ENCODE results near the gene HSF2.

HSF2 gene

GRCh38 chr6:122365775-122366403 lies 33.6 kb upstream of the HSF2 start:
- TF ChIP-seq CTCF (IDR thresholded peaks at IDR 0.05; ENCODE audit: low read depth, low read length, missing control alignments), result no peak
- H3K4me3 ChIP-seq (ENCODE audit: low read depth, low read length), result no peak overlapping the region
- H3K27ac ChIP-seq, result no peak overlapping the region
- H3K27me3 ChIP-seq (replicated peaks), result no peaks in the 10 kb centered on the region
- H3K36me3 ChIP-seq (replicated peaks), result no peaks in the 10 kb centered on the region
- in situ Hi-C loops (cut with HindIII; ENCODE audit: low pct_ligation_motif_present, low sequenced_read_pairs), result no loop called here
- DNase-seq, result no peak

GRCh38 chr6:122367171-122367570 lies 32.3 kb upstream of the HSF2 start:
- Histone ChIP-seq H3K27ac (no peak overlapping the region), H3K27me3 (replicated peaks) (no peaks in the 10 kb centered on the region), H3K36me3 (replicated peaks) (no peaks in the 10 kb centered on the region), H3K4me3 (ENCODE audit: low read depth, low read length) (no peak overlapping the region)
- in situ Hi-C loops (cut with HindIII; ENCODE audit: low pct_ligation_motif_present, low sequenced_read_pairs), result no loop called here
- TF ChIP-seq CTCF (IDR thresholded peaks at IDR 0.05; ENCODE audit: low read depth, low read length, missing control alignments), result no peak
- DNase-seq, result no peak

- Histone ChIP-seq H3K36me3 (replicated peaks) (no peaks in the 10 kb centered on the region), H3K27me3 (replicated peaks) (no peaks in the 10 kb centered on the region), H3K27ac (no peak overlapping the region), H3K4me3 (ENCODE audit: low read depth, low read length) (no peak overlapping the region)
- no peak for TF ChIP-seq CTCF (IDR thresholded peaks at IDR 0.05; ENCODE audit: low read depth, low read length, missing control alignments)
- in situ Hi-C loops (cut with HindIII; ENCODE audit: low pct_ligation_motif_present, low sequenced_read_pairs), result no loop called here
- DNase-seq, result no peak
These were observed 29.9 kb upstream of the HSF2 start for GRCh38 chr6:122369536-122369935.

GRCh38 chr6:122372647-122373046 lies 26.8 kb upstream of the HSF2 start:
- in situ Hi-C loops (cut with HindIII; ENCODE audit: low pct_ligation_motif_present, low sequenced_read_pairs), result no loop called here
- no peak overlapping the region for H3K4me3 ChIP-seq (ENCODE audit: low read depth, low read length)
- TF ChIP-seq CTCF (IDR thresholded peaks at IDR 0.05; ENCODE audit: low read depth, low read length, missing control alignments), result peak; percentile 19
- H3K36me3 ChIP-seq (replicated peaks), result no peaks in the 10 kb centered on the region
- H3K27ac ChIP-seq, result no peak overlapping the region
- no peak for DNase-seq
- H3K27me3 ChIP-seq (replicated peaks), result no peaks in the 10 kb centered on the region

- in situ Hi-C loops (cut with HindIII; ENCODE audit: low pct_ligation_motif_present, low sequenced_read_pairs), result no loop called here
- TF ChIP-seq CTCF (IDR thresholded peaks at IDR 0.05; ENCODE audit: low read depth, low read length, missing control alignments), result no peak
- H3K4me3 ChIP-seq (ENCODE audit: low read depth, low read length), result no peak overlapping the region
- no peak overlapping the region for H3K27ac ChIP-seq
- no peak for DNase-seq
- no peaks in the 10 kb centered on the region for H3K36me3 ChIP-seq (replicated peaks)
- no peaks in the 10 kb centered on the region for H3K27me3 ChIP-seq (replicated peaks)
These were observed 25.1 kb upstream of the HSF2 start for GRCh38 chr6:122374307-122374706.

- Histone ChIP-seq H3K27ac (no peak overlapping the region), H3K4me3 (ENCODE audit: low read depth, low read length) (no peak overlapping the region), H3K27me3 (replicated peaks) (no peaks in the 10 kb centered on the region), H3K36me3 (replicated peaks) (no peaks in the 10 kb centered on the region)
- in situ Hi-C loops (cut with HindIII; ENCODE audit: low pct_ligation_motif_present, low sequenced_read_pairs), result no loop called here
- no peak for TF ChIP-seq CTCF (IDR thresholded peaks at IDR 0.05; ENCODE audit: low read depth, low read length, missing control alignments)
- DNase-seq, result no peak
These were observed 23.2 kb upstream of the HSF2 start for GRCh38 chr6:122376246-122376645.
